Dendritic cell treated with granulocyte-macrophage colony-stimulating factor and Interleukin-4, amounts not matched to agents 40 ng/mL and 50 ng/mL, for 4 days (primary cell): ENCODE results near the gene PSMB11.

Source experiments
- H3K27ac Mint-ChIP-seq: one replicate; pipeline ENCODE4 v1.8.0; 2022; ENCODE audit warnings: mild to moderate bottlenecking, mixed read lengths
- H3K27me3 Mint-ChIP-seq: one replicate; pipeline ENCODE4 v1.8.0; 2022; ENCODE audit warnings: mild to moderate bottlenecking, mixed read lengths
- H3K36me3 Mint-ChIP-seq: one replicate; pipeline ENCODE4 v1.8.0; 2022; ENCODE audit warnings: low read depth, mixed read lengths
- H3K4me1 Mint-ChIP-seq: one replicate; pipeline ENCODE4 v1.8.0; 2022; ENCODE audit warnings: low read depth, mixed read lengths
- H3K4me3 Mint-ChIP-seq: one replicate; pipeline ENCODE4 v1.8.0; 2022; ENCODE audit warnings: mild to moderate bottlenecking, moderate library complexity, mixed read lengths
- H3K9me3 Mint-ChIP-seq: one replicate; pipeline ENCODE4 v1.8.0; 2022; ENCODE audit warnings: mixed read lengths
- intact Hi-C: fragments of 100-400 bp; cut with micrococcal nuclease; formaldehyde crosslinking; loops from one replicate; pipeline ENCODE4 v1.15.0; 2022

PSMB11 gene

GRCh38 chr14:23023022-23023794 is 18.8 kb upstream of the PSMB11 start:
- intact Hi-C loops = no loop called here
- H3K4me1 Mint-ChIP-seq = peaks cover 18% of the 10 kb centered on the region
- H3K36me3 Mint-ChIP-seq = peaks cover 39% of the 10 kb centered on the region
- no peak overlapping the region for H3K27ac Mint-ChIP-seq
- no peaks in the 10 kb centered on the region for H3K9me3 Mint-ChIP-seq
- H3K4me3 Mint-ChIP-seq = no peak overlapping the region
- no peaks in the 10 kb centered on the region for H3K27me3 Mint-ChIP-seq

DNA sequence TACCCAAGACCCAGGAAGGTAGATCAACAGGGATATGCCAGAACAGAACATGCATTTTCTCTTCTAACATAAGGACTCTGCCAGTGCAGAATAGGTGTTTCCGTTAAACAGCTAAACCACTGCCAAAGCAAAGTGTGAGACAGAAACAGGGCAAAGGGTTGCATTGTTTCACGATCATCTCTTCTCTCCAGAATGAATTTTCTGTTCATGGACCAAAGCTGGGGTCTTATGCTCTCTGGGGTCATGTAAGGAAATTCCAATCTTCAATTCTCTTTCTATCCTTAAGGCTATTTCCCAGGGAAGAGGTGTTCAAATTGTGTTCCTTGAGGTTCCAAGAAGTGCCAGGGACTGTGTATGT is 18.2 kb upstream of the PSMB11 start:
- no peaks in the 10 kb centered on the region for H3K9me3 Mint-ChIP-seq
- H3K36me3 Mint-ChIP-seq = peaks cover 43% of the 10 kb centered on the region
- peaks cover 20% of the 10 kb centered on the region for H3K4me1 Mint-ChIP-seq
- H3K27me3 Mint-ChIP-seq = no peaks in the 10 kb centered on the region
- intact Hi-C loops = no loop called here
- H3K27ac Mint-ChIP-seq = no peak overlapping the region
- H3K4me3 Mint-ChIP-seq = no peak overlapping the region

DNA sequence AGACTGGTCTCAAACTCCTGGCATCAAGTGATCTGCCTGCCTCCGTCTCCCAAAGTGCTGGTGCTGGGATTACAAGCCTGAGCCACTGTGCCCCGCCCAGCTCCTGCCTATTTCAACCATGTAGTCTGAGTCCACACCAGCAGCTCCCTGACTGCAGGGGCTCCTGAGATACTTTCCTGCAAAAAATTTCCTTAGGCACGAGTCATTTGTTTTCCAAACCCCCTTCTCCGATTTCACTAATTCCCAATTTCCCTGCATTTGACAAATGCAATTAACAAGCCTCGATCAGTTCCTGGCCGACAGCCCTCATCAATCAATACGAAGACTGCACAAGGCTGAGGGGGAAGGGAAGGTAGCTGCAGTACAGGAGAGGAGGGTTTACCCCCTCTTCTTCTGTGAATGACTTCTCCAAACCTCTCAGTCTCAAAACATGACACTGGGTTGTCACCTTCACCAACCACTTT is 17.4 kb upstream of the PSMB11 start:
- intact Hi-C loops = no loop called here
- Mint-ChIP-seq H3K27me3 (no peaks in the 10 kb centered on the region), H3K27ac (peak overlapping the region; percentile 12), H3K36me3 (peaks cover 52% of the 10 kb centered on the region), H3K4me3 (no peak overlapping the region), H3K9me3 (no peaks in the 10 kb centered on the region), H3K4me1 (peaks cover 29% of the 10 kb centered on the region)

DNA sequence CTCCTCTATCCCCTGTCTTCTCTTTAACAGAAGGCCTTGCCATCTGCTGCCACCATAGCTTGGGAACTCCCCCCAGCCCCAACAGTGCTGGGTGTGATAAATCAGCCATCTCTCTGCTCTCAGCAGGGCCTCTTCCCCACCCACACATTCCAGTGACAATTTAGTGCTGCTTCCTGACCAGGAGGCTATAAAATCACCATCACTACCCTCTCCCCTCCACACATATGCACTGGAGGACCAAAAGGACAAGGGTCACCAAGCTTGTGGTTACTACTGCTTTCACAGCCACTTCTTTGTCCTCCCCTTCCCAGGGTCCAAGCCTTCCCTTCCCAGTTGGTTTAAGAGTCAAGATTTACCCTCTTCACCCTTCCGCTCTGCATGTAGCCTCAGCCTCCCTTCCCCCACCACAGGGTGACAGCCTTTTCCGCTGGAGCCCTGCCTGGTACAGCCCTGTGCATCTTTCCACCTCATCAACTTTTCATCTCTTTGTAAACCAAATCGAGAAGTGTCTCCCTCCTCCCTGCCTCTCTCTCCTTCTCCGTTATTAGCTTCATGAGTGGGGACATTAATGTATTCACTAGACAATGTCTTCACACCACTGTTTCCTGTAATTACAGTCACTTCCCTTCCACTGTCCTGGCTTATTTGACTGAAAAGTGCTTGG is 16.7 kb upstream of the PSMB11 start:
- peak overlapping the region; percentile 12 for H3K27ac Mint-ChIP-seq

DNA sequence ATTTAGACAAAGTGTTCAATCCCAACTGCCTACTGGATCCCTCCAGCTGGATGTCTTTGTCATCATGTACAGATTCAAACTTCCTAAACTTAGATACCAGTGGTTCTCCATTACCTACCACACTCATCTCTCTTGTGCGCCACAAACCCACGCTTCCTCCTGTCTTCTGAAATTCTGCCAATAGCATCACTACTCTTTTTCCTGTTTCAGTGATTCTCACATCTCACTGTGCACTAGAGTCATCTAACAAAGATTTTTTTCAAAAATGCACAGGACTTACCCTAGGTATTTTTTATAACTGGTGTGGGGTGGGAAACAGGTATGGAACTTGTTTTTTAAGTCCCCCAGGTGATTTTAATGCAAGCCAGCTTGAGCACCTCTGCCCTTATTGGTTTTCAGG is 13.2 kb upstream of the PSMB11 start:
- intact Hi-C loops = no loop called here
- H3K27me3 Mint-ChIP-seq = no peaks in the 10 kb centered on the region
- H3K9me3 Mint-ChIP-seq = no peaks in the 10 kb centered on the region
- H3K36me3 Mint-ChIP-seq = peaks cover 93% of the 10 kb centered on the region
- H3K27ac Mint-ChIP-seq = peak overlapping the region; percentile 11
- H3K4me1 Mint-ChIP-seq = peaks cover 30% of the 10 kb centered on the region
- H3K4me3 Mint-ChIP-seq = no peak overlapping the region

More for the DNA sequence above, 16.7 kb upstream of the PSMB11 start:
- Mint-ChIP-seq H3K9me3 (no peaks in the 10 kb centered on the region), H3K27me3 (no peaks in the 10 kb centered on the region), H3K36me3 (peaks cover 58% of the 10 kb centered on the region), H3K4me3 (no peak overlapping the region), H3K4me1 (peaks cover 29% of the 10 kb centered on the region)
- intact Hi-C loops = no loop called here

GRCh38 chr14:23030936-23031335 is 11.1 kb upstream of the PSMB11 start:
- intact Hi-C loops = no loop called here
- H3K27ac Mint-ChIP-seq = no peak overlapping the region

GRCh38 chr14:23033251-23033727 is 8.7 kb upstream of the PSMB11 start:
- intact Hi-C loops = no loop called here
- Mint-ChIP-seq H3K4me1 (peaks cover 37% of the 10 kb centered on the region), H3K27me3 (no peaks in the 10 kb centered on the region), H3K9me3 (no peaks in the 10 kb centered on the region), H3K27ac (peak overlapping the region; percentile 95), H3K36me3 (peaks cover 63% of the 10 kb centered on the region), H3K4me3 (peak overlapping the region; percentile 95)

More at GRCh38 chr14:23030936-23031335, 11.1 kb upstream of the PSMB11 start:
- Mint-ChIP-seq H3K4me1 (peaks cover 35% of the 10 kb centered on the region), H3K4me3 (no peak overlapping the region), H3K27me3 (no peaks in the 10 kb centered on the region), H3K36me3 (peaks cover 86% of the 10 kb centered on the region), H3K9me3 (no peaks in the 10 kb centered on the region)

- Mint-ChIP-seq H3K4me1 (peaks cover 32% of the 10 kb centered on the region), H3K27me3 (no peaks in the 10 kb centered on the region), H3K36me3 (peaks cover 58% of the 10 kb centered on the region), H3K27ac (peak overlapping the region; percentile 95), H3K9me3 (no peaks in the 10 kb centered on the region), H3K4me3 (peak overlapping the region; percentile 95)
- intact Hi-C loops = no loop called here
Observed at GRCh38 chr14:23033801-23034497, 8.1 kb upstream of the PSMB11 start.

DNA sequence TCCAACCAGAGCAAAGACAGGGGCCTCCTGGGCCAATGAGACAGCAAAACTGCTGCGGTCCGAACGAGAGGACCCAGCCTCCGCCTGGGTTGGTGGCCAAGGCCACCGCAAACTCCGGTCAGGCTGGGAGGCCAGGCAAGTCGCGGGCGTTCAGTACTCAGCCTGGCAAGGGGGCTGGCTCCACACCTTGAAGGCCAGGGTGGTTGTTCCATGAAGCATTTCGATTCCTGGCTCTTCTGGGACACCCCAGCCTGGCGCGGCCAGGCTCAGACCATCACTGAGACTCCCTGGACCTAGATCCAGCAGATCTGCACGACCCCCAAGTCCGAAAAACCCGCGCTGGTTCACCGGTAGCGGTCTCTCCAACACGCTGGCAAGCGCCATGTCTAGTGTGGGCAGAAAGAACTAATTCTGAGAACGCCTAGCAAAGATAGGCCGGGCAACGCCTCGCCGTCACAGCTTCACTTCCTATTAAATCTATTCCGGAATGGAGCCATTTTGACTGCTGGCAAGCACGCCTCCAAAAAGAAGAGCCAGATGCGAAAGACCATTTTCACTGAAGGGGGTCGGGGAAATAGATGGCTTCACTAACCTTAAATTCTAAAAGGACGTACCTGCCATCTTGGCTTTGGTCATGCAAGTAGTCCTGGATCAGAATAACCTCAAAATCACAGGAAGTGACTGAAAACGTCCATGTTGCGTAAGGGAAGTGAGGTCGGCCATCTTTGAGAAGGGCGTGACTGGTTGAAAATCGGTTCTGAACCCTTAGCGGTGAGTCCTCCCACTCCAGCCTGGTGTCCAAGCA is 7.3 kb upstream of the PSMB11 start, which contains the start of gene PSMB5:
Gene PSMB5, minus strand, starts transcription at position 403 of the 805 bp plus-strand sequence. Its CDS starts 19 bp downstream, at position 384.
- peaks cover 25% of the 10 kb centered on the region for H3K4me1 Mint-ChIP-seq
- no peaks in the 10 kb centered on the region for H3K27me3 Mint-ChIP-seq
- peaks cover 50% of the 10 kb centered on the region for H3K36me3 Mint-ChIP-seq
- peak within 1 kb of the TSS; percentile 95 for H3K4me3 Mint-ChIP-seq
- H3K9me3 Mint-ChIP-seq = no peaks in the 10 kb centered on the region
- intact Hi-C loops = loop anchor here (1.0 kb wide), 1 partner anchor 27 kb away; no protein-coding TSS in a partner anchor
- peak within 1 kb of the TSS; percentile 95 for H3K27ac Mint-ChIP-seq

- Mint-ChIP-seq H3K27ac (peak overlapping the region; percentile 95), H3K4me3 (peak overlapping the region; percentile 6), H3K27me3 (no peaks in the 10 kb centered on the region), H3K36me3 (peaks cover 42% of the 10 kb centered on the region), H3K4me1 (peaks cover 25% of the 10 kb centered on the region), H3K9me3 (no peaks in the 10 kb centered on the region)
- intact Hi-C loops = loop anchor here (1.0 kb wide), 1 partner anchor 28 kb away; no protein-coding TSS in a partner anchor
Observed at GRCh38 chr14:23035303-23036144, 6.5 kb upstream of the PSMB11 start.

DNA sequence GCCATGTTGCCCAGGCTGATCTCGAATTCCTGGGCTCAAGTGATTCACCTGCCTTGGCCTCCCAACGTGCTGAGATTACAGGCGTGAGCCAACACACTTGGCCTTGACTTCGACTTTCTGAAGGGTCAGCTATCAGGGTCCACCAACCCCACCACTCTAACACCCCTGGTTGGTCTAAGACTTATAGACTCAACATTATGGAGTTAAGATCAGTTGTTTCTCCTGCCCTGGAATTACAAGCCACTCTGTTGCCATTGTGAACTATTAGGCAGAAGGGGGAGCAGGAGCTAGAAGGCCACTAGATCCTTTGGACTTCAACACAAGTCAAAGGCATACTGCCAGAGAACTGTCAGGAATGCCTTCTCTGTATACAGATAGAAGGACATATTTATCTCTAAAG is 1.9 kb upstream of the PSMB11 start:
- intact Hi-C loops = no loop called here
- Mint-ChIP-seq H3K27ac (no peak overlapping the region), H3K36me3 (no peaks in the 10 kb centered on the region)

DNA sequence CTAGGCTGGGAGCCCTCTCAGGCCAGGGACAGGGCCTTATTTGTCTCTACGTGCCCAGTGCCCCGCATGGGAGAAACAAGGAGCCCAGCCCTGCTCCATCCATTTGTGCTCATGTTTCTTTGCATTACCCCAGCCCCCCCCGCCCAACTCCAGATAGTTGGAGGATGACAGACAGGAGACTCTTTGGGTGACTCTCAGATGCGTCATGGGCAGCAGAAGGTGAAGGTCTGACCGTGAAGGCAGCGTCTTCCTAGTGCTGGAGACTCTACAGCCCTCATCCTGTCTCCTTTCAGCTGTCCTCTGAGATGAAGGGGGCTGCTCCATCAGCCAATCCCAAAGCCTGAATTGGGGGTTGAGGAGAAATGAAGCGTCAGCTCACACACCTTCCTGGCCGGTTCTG is 283 bp upstream of the PSMB11 start:
- no peaks in the 10 kb centered on the region for H3K9me3 Mint-ChIP-seq
- H3K4me1 Mint-ChIP-seq = peaks cover 11% of the 10 kb centered on the region
- H3K4me3 Mint-ChIP-seq = no peak overlapping the region
- H3K27me3 Mint-ChIP-seq = peaks cover 11% of the 10 kb centered on the region
- H3K27ac Mint-ChIP-seq = no peak overlapping the region
- intact Hi-C loops = no loop called here
- no peaks in the 10 kb centered on the region for H3K36me3 Mint-ChIP-seq

More for the DNA sequence above, 1.9 kb upstream of the PSMB11 start:
- Mint-ChIP-seq H3K4me3 (no peak overlapping the region), H3K9me3 (no peaks in the 10 kb centered on the region), H3K27me3 (peaks cover 7% of the 10 kb centered on the region), H3K4me1 (peaks cover 17% of the 10 kb centered on the region)
